DOHH2 (cell line): ENCODE results near the gene GCNA.

Experiments used
- CTCF ChIP-seq: fragments of 200-600 bp; sonication (generic); IDR thresholded peaks from one replicate; pipeline ENCODE4 v1.5.1; 2014; ENCODE audit warnings: antibody characterized with exemption, mild to moderate bottlenecking, low read depth, low read length; ENCODE audit not compliant: poor library complexity, severe bottlenecking
- EZH2phosphoT487 ChIP-seq: fragments of 200-600 bp; sonication (generic); IDR thresholded peaks from 2 replicates; pipeline ENCODE4 v1.6.1; 2017; ENCODE audit warnings: borderline replicate concordance, mild to moderate bottlenecking, antibody characterized with exemption, low read length, moderate library complexity, mixed read lengths

GRCh38 chrX:71558920-71559319 lies 19.3 kb upstream of the GCNA start:
- TF ChIP-seq CTCF (no peak), EZH2phosphoT487 (no peak)
